IPS-NIHi7 (cell line): ENCODE data around the gene ZNF608.

Source experiments
- DNase-seq: peaks from one replicate; pipeline ENCODE4 v3.0.0; 2012; ENCODE audit warnings: mixed read lengths; ENCODE audit errors: extremely low spot score

The ZNF608 gene

GRCh38 chr5:124752854-124753720 is 6.6 kb upstream of the ZNF608 start:
- DNase-seq, result no peak

- peak; percentile 55 for DNase-seq
These were observed 4.6 kb upstream of the ZNF608 start for GRCh38 chr5:124751031-124751430.

- peak; percentile 88 for DNase-seq
These were observed 2.5 kb upstream of the ZNF608 start for GRCh38 chr5:124748687-124749594.

GRCh38 chr5:124747791-124748686 is 1.6 kb upstream of the ZNF608 start:
- DNase-seq, result no peak

- peak; percentile 55 for DNase-seq
These were observed 714 bp upstream of the ZNF608 start for GRCh38 chr5:124746916-124747790.

GRCh38 chr5:124745007-124745927 is 1.2 kb downstream of the ZNF608 start:
- no peak for DNase-seq

GRCh38 chr5:124744170-124744971 is 2.1 kb downstream of the ZNF608 start:
- DNase-seq, result no peak

GRCh38 chr5:124743602-124744169 is 2.8 kb downstream of the ZNF608 start:
- no peak for DNase-seq

- no peak for DNase-seq
These were observed 3.3 kb downstream of the ZNF608 start for GRCh38 chr5:124742983-124743601.

GRCh38 chr5:124742521-124742920 is 3.9 kb downstream of the ZNF608 start:
- DNase-seq, result no peak

GRCh38 chr5:124741711-124742496 is 4.5 kb downstream of the ZNF608 start:
- no peak for DNase-seq

GRCh38 chr5:124740991-124741583 is 5.4 kb downstream of the ZNF608 start:
- DNase-seq, result no peak

GRCh38 chr5:124740071-124740470 is 6.4 kb downstream of the ZNF608 start:
- no peak for DNase-seq

GRCh38 chr5:124739634-124740025 is 6.8 kb downstream of the ZNF608 start:
- DNase-seq, result no peak

GRCh38 chr5:124738681-124739633 is 7.5 kb downstream of the ZNF608 start:
- peak; percentile 54 for DNase-seq
